ENCODE data around the gene RAB7A.
A peak's percentile ranks its signal among the peaks of the same experiment; 100 is the strongest.

DNA sequence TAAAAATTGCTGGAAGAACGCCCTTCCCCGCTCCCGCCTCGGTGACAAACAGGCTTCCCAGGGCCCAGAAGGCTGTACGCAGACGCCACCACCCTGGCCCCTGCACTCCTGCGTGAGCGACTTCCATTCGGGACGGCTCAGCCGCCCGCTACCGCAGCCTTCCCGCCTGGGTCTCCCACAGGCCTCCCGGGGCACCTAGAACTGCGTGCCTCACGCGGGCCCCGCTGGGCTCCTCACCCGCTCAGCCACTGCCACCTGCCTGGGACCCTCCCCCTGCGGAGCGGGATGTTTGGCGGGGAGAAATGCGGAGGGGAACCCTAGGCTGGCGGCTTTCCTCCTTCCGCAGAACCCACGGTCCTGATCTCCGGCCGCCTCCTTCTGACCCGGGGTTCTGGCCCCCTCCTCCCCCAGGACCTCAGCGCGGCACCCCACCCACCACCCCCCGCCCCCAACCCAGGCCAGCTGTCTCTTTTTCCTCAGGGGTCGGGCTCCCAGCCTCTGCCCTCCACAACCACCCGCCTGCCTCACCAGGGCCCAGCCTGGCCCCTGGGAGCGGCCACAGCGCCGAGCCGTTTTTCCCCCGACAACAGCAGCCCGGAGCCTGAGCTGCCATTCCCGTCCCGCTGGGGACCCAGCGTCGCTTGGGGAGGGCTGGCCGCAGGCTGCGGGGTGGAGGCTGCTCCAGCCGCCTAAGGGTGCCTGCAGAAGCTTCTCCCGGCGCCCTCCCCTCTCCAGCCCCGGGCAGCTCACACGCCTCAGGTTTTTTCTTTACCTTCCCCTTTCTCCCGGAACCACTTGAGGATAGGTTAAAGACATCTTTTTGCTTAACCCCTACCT lies 27.6 kb upstream of the RAB7A start:
- TF ChIP-seq CTCF (IDR thresholded peaks at IDR 0.05): no peak
- TF ChIP-seq POLR2AphosphoS5 (IDR thresholded peaks at IDR 0.05; ENCODE audit: insufficient read depth in 1 of 2, low read depth in 1 of 2): peak in 1 of 2 donors; percentile 31
